Psoas muscle (tissue), 8 donors: ENCODE data around the gene CER1. TPM values are rescaled to one million over a fixed set of nuclear protein-coding genes. Genes with fewer than 3 reads are reported as not detected.

Source experiments
- ATAC-seq, 4 donors: fragments of 200-7000 bp; cut with Tn5 transposase; one replicate each; pipeline ENCODE4 v1.9.1; 2020; ENCODE audit warnings: moderate library complexity in 3 of 4, mild to moderate bottlenecking in 2 of 4
- DNase-seq, 2 donors: peaks; one replicate each; pipeline ENCODE4 v3.0.0-alpha.2; 2020
- H3K27ac ChIP-seq: fragments of 200-600 bp; one replicate; pipeline ENCODE4 v1.8.0; 2022
- H3K27me3 ChIP-seq, 3 donors: fragments of 200-600 bp in 1 of 3; one replicate each; pipeline versions ENCODE4 v1.6.1 to v1.8.0; 2013 to 2022; ENCODE audit warnings: low read length in 2 of 3, mild to moderate bottlenecking in 2 of 3, moderate library complexity in 1 of 3; ENCODE audit not compliant: insufficient read depth in 3 of 3
- H3K36me3 ChIP-seq, 2 donors: fragments of 200-600 bp in 1 of 2; one replicate each; pipeline versions ENCODE4 v1.6.1 to v1.8.0; 2013 to 2022; ENCODE audit warnings: low read depth in 1 of 2, mild to moderate bottlenecking in 1 of 2, moderate library complexity in 1 of 2; ENCODE audit not compliant: insufficient read depth in 1 of 2
- H3K4me1 ChIP-seq: fragments of 200-600 bp; one replicate; pipeline ENCODE4 v1.8.0; 2022
- H3K4me3 ChIP-seq: fragments of 200-600 bp; one replicate; pipeline ENCODE4 v1.8.0; 2022; ENCODE audit warnings: mild to moderate bottlenecking
- H3K9me3 ChIP-seq: fragments of 200-600 bp; one replicate; pipeline ENCODE4 v1.8.0; 2022
- CTCF ChIP-seq: fragments of 200-600 bp; IDR thresholded peaks from one replicate; pipeline ENCODE4 v1.8.0; 2022; ENCODE audit warnings: antibody characterized with exemption
- WGBS, 3 donors: extraction: QIAGEN DNeasy Blood & Tissue Kit; methylation state at CpG; one replicate each; pipeline versions ENCODE4 v1.1.6 to v1.1.7; 2013; 5-methylcytosine and 5-hydroxymethylcytosine counted together
- intact Hi-C, 2 donors: fragments of 100-400 bp; cut with DNase I; formaldehyde crosslinking; loops; one replicate each; pipeline versions ENCODE4 v1.11.0 to v1.14.2; 2022
- polyA plus RNA-seq, 3 donors: library from polyadenylated mRNA; stranded (reverse); fragments of 200-250 nt; gene quantifications; one replicate each; pipeline ENCODE4 v1.2.3, GENCODE V29; 2013
- total RNA-seq, 4 donors: library from RNA; stranded (reverse); fragmentation: NEBNext Ultra II Directional in 2 of 4; extraction: Animal tissue kit (Norgen Biotek cat#: 25700) in 2 of 4; gene quantifications; one replicate each; pipeline versions ENCODE4 v1.2.1 to v1.2.4, GENCODE V29; 2021 to 2023
- donor health status: healthy with polysubstance abuse.
- donor health status: DM: no; HTN: no; CAD: no; lungs with moderate emphysema.
- donor health status: Bipolar disorder and iron deficiency.
- donor health status: healthy.
- donor health status: DM: yes; HTN: yes; CAD: no.
- donor health status: DM: no; HTN: no; CAD: no.
- donor health status: DM: no; HTN: no; CAD: no.
- donor health status: DM: yes; HTN: yes; CAD: no.

The CER1 gene
- total and polyA plus RNA-seq, 7 donors = not detected

GRCh38 chr9:14730461-14730898, 7.9 kb upstream of the CER1 start:
- H3K4me3 ChIP-seq = no peak overlapping the region
- H3K9me3 ChIP-seq = no peaks in the 10 kb centered on the region
- no peaks in the 10 kb centered on the region for H3K4me1 ChIP-seq
- H3K27me3 ChIP-seq = no peaks in the 10 kb centered on the region
- H3K27ac ChIP-seq = no peak overlapping the region
- WGBS, 3 donors = 41 to 57% (median 48%) methylated on average over 2 of the region's 2 CpGs
- intact Hi-C loops = no loop called here
- H3K36me3 ChIP-seq = no peaks in the 10 kb centered on the region
- no peak for TF ChIP-seq CTCF
- ATAC-seq (no peak), DNase-seq (no peak)

- no peaks in the 10 kb centered on the region for H3K9me3 ChIP-seq
- intact Hi-C loops = no loop called here
- 56 to 64% (median 58%) methylated on average over 4 of the region's 4 CpGs for WGBS, 3 donors
- ATAC-seq = no peak
- no peaks in the 10 kb centered on the region for H3K4me1 ChIP-seq
- DNase-seq = no peak
- H3K27ac ChIP-seq = no peak overlapping the region
- H3K4me3 ChIP-seq = no peak overlapping the region
- TF ChIP-seq CTCF = no peak
- H3K27me3 ChIP-seq = peaks cover 0 to 3% (median 2%) of the 10 kb centered on the region in 3 donors
- no peaks in the 10 kb centered on the region for H3K36me3 ChIP-seq
Measured at GRCh38 chr9:14723301-14723700, 768 bp upstream of the CER1 start.

GRCh38 chr9:14719231-14719923, 3.2 kb downstream of the CER1 start:
- 62 to 68% (median 64%) methylated on average over 8 of the region's 8 CpGs for WGBS, 3 donors
- DNase-seq (no peak), ATAC-seq (no peak)
- intact Hi-C loops = no loop called here
- Histone ChIP-seq H3K4me1 (no peaks in the 10 kb centered on the region), H3K27me3 (peaks cover 0 to 3% (median 2%) of the 10 kb centered on the region in 3 donors), H3K9me3 (no peaks in the 10 kb centered on the region), H3K4me3 (no peak overlapping the region), H3K36me3 (no peaks in the 10 kb centered on the region), H3K27ac (no peak overlapping the region)
- no peak for TF ChIP-seq CTCF

DNA sequence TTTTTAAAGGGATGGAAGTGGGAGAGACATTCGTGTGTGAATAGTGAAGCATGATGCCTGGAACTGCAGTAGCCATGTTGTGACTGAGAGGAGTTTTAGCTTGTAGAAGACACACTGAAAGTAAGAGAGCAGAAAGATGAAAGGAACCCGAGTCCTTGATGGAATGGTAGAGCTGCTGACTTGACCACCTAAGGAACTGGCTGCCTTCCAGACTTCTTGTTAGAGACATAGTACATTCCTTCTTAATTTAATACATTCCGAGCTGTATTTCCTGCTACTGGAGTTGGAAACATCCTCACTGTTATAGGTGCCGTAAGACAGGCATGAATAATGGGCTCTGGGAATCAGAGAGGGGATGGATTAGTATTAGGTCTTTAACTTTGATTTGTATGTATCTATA, 7.4 kb downstream of the CER1 start:
- H3K27ac ChIP-seq = no peak overlapping the region
- H3K4me3 ChIP-seq = no peak overlapping the region
- TF ChIP-seq CTCF = no peak
- intact Hi-C loops = no loop called here
- H3K27me3 ChIP-seq = peaks cover 0 to 2% (median 0%) of the 10 kb centered on the region in 3 donors
- H3K4me1 ChIP-seq = no peaks in the 10 kb centered on the region
- H3K36me3 ChIP-seq = no peaks in the 10 kb centered on the region
- ATAC-seq (no peak), DNase-seq (no peak)
- WGBS, 3 donors = 68 to 76% (median 69%) methylated on average over 4 of the region's 4 CpGs
- peaks cover 3% of the 10 kb centered on the region for H3K9me3 ChIP-seq
